GM21367 (cell line): Measurements from ENCODE around the gene COL15A1.

Experiments
- ATAC-seq: cut with Tn5 transposase; IDR thresholded peaks from one replicate; pipeline ENCODE4 v1.9.1; 2021; ENCODE audit not compliant: unreplicated experiment

Gene COL15A1

GRCh38 chr9:98992107-98992884 is 48.6 kb downstream of the COL15A1 start:
- ATAC-seq, result no peak

DNA sequence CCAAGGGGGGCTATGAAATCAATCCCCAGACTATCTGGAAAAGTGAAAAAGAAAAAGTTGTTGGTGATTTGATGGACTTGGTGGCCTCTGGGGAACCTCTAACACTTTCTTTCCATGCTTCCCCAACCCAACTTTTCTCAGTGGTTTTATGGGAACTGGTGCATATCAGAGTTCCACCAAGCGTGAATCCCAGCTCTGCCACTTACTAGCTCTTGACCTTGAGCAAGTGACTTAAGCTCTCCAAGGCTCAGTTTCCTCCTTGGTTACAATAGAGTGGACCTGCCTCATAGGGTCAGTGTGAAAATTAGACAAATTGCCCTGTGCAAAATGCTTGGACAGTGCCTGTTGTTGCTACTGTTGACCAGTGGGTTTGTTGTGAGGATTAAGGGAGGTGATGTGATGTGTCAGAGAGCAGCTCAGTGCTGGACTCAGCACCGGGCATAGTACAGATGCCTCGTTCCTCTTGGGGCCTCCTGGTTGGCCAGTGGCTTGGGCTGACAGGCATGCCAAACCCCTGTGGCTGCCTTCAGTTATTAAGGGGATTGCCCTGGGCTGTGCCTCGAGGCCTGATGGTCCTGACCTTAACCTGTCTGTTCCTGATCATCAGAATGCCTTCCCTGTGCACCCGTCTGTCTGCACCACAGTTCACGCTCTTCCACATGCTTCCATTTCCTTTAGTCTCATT is 49.3 kb downstream of the COL15A1 start:
- ATAC-seq, result no peak

DNA sequence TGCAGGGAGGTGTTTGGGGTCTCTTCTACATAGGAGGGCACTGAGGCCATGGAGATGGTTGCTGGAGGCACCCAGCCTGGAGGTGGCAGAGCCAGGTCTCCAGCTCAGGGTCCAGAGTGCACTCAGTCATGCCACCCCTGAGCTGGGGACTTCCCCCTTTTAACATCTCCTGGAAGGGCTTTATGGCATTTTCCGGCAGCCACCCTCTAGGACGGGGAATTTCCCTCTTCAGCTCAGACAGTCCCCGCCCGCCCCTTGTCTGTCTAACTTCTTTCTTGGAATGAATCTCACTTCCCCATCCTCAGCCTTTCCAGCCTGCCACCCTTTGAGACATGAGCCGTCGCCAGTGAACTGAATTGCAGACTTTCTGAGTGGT is 49.9 kb downstream of the COL15A1 start:
- no peak for ATAC-seq

- no peak for ATAC-seq
These were observed 50.7 kb downstream of the COL15A1 start for GRCh38 chr9:98994172-98995058.

GRCh38 chr9:98995059-98995671 is 51.5 kb downstream of the COL15A1 start:
- no peak for ATAC-seq

DNA sequence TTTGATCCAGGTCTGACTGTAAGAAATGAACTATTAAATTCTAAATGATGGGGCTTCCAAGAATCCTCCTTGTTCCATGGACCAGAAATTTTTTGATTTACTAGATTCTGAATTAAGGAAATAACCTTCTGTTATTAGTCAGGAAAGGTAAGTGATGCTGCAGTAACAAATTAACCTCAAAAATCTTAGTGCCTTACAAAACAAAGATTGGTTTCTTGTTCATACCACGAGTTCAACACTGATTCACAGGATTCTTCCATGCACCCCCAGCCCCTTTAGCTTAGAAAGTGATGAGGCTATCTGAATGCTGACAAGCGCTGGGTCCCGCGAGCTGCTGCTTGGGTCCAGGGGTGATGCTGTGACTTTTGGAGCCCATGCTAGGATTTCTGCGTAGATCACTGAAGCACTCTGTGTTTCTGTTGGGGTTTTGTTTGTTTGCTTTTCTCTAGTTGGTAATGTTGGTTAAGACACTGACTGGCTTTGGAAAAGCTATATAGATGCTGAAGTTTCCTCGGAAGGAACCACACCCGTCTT is 52.3 kb downstream of the COL15A1 start:
- no peak for ATAC-seq

- no peak for ATAC-seq
These were observed 53.9 kb downstream of the COL15A1 start for GRCh38 chr9:98997604-98998003.

DNA sequence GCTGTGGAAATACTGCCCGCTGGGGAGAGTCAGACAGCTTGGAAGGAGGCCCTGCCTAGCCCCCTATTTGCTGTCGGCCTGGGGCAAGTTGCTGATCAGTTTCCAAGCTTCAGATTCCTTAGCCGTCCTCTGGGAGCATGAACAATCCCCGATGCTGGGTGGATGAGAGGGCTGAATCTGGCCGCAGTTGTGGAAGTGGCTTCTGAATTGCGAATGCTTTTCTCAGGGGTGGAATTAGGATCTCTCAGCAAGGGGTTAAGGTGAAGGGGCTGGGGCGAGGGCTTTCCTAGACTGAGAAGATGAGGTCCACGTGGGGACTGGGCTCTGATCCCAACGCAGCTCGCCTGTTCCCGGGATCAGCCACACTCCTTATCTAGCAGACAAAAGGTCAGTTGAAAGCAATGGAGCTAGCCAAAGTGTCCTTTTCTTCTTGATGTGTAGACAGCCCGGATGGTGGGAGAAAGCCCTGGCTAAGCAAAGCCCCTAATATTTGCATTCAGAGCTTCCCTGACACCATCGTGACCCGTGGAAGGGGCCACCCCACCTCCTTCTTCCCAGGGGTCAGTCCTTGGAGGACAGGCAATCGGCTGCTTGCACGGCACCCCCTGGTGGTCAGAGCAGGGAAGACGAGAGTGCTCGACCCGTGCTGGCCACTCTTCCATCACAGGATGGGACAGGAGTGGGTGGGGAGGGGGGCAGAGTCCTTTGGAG is 54.9 kb downstream of the COL15A1 start:
- peak; percentile 52 for ATAC-seq

DNA sequence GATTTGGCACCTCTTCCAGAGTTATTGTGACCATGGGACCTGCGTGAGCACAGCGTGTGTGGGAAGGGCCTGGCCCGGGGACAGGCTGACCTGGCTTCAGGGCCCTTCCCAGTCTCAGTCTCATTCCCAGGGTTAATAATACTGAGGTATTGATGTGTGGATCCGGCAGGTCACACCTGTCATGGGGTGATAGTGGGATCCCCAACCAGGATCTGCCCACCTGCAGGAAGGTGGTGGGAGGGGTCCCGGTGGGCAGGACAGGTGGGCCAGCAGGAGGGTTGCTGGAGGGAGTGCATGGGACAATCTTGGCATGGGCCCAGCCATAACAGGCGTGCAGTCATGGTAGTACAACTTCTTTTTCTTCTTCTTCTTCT is 55.4 kb downstream of the COL15A1 start:
- ATAC-seq, result no peak

- ATAC-seq, result no peak
These were observed 57.0 kb downstream of the COL15A1 start for GRCh38 chr9:99000476-99001395.

DNA sequence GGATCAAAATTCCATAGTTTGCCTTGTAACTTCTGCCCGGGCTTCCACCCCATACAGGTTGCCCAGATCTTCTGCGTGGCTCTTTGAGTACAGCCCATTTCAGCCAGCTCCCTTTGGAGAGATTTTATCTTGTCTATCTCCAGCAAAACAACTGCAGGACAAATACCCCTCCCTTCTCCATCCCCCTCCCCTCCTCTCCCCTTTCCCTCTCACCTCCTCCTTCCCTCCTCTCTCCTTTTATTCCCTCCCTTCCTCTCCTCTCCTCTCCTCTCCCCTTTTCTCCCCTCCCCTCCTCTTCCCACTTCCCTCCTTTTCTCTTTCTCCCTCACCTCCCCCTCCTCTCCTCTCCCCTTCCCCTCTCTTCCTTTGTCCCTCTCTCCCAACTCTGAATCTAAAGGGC is 58.2 kb downstream of the COL15A1 start:
- no peak for ATAC-seq

DNA sequence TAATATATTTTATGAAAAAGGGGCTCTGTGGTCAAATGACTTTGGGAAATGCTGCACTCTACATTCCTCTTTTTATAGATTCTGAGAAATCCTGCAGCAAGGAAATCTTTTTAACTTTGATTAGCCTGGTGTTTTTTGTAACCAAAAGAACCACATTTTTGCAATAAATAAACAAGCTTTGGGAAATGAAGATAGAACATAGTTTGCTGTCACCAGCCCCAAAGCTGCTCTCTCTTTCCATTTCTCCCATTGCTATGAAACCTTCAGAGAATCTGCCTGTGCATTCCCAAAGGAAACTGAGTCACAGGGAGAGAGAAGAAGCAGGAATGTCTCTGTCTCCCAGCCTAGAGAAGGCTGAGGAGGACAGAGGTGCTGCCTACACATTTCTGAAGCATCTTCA is 59.0 kb downstream of the COL15A1 start:
- ATAC-seq, result no peak

- ATAC-seq, result no peak
These were observed 59.6 kb downstream of the COL15A1 start for GRCh38 chr9:99003308-99003707.

GRCh38 chr9:99004115-99004514 is 60.4 kb downstream of the COL15A1 start:
- no peak for ATAC-seq

DNA sequence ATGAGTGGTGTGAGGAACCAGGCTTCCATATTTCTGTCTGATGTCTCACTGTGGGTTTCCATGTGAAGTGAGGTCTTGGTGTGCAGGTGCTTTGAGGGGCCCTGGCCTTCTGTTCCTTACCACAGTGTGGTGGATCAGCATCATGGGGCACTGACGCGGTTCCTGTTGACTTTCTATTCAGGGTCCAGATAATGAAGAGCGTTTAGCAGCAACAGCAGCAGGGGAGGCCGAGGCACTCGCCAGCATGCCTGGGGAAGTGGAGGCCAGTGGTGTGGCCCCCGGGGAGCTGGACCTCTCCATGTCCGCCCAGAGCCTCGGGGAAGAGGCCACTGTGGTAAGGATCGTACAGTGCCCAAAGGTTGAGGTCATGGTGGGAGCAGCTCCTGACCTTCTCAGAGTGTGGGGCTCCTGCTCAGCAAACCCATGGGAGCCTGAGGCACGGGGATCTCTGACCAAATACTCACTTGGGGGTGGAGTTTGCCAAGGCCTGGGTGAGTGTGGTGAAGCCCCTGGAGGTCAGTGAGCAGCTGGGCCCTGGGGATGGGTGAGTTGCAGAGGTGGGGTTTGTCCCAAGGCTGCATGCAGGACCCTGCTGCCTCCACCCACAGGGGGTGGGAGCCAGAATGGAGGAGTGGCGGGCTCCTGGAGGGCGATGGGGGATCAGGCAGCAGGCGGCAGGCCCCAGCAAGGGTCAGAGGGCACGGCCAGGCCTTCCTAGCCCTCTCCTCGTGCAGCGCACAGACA is 61.2 kb downstream of the COL15A1 start:
- no peak for ATAC-seq

GRCh38 chr9:99005651-99006050 is 61.9 kb downstream of the COL15A1 start:
- ATAC-seq, result no peak

GRCh38 chr9:99006511-99006910 is 62.8 kb downstream of the COL15A1 start:
- ATAC-seq, result no peak

DNA sequence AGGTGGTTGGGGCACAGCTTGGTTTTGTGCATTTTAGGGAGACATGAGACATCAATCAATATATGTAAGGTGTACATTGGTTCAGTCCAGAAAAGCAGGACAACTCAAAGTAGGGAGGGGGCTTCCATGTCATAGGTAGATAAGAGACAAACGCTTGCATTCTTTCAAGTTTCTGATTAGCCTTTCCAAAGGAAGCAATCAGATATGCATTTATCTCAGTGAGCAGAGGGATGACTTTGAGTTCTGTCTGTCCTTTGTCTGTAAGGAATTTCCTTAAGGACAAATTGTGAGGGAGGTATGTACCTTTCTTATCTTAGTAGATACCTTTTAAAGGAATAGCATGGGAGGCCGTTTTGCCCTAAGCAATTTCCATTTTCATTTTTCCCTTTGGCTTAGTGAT is 63.3 kb downstream of the COL15A1 start:
- ATAC-seq, result no peak

- no peak for ATAC-seq
These were observed 64.5 kb downstream of the COL15A1 start for GRCh38 chr9:99008203-99008602.
